Measurements from ENCODE around the gene ARAP2.

The ARAP2 gene

DNA sequence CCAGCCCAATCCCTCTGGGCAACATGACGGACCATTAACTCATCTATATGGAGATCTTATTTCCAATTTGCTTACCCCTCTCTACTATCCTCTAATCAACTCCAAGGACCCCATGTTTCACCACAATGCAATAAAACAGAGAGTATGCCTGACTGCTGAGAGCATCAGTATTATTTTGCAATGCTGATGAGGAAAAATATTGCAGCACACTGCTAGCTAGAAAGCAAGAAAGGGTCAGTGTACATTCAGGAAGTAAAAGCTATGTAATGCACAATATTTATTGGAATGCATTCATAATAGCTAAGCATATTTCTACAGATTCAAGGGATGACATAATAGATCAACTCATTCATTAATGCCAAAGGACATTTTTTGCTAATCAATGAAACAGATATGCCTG, 33.2 kb downstream of the ARAP2 start:
- no peak for DNase-seq
- Histone ChIP-seq H3K27ac (no peak overlapping the region), H3K27me3 (replicated peaks) (no peaks in the 10 kb centered on the region), H3K4me3 (ENCODE audit: low read depth, low read length) (no peak overlapping the region), H3K36me3 (replicated peaks) (no peaks in the 10 kb centered on the region)
- in situ Hi-C loops (cut with HindIII; ENCODE audit: low pct_ligation_motif_present, low sequenced_read_pairs), result no loop called here
- TF ChIP-seq, protein P1, sequence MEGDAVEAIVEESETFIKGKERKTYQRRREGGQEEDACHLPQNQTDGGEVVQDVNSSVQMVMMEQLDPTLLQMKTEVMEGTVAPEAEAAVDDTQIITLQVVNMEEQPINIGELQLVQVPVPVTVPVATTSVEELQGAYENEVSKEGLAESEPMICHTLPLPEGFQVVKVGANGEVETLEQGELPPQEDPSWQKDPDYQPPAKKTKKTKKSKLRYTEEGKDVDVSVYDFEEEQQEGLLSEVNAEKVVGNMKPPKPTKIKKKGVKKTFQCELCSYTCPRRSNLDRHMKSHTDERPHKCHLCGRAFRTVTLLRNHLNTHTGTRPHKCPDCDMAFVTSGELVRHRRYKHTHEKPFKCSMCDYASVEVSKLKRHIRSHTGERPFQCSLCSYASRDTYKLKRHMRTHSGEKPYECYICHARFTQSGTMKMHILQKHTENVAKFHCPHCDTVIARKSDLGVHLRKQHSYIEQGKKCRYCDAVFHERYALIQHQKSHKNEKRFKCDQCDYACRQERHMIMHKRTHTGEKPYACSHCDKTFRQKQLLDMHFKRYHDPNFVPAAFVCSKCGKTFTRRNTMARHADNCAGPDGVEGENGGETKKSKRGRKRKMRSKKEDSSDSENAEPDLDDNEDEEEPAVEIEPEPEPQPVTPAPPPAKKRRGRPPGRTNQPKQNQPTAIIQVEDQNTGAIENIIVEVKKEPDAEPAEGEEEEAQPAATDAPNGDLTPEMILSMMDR (IDR thresholded peaks at IDR 0.05; ENCODE audit: low read depth, low read length, missing control alignments), result no peak

DNA sequence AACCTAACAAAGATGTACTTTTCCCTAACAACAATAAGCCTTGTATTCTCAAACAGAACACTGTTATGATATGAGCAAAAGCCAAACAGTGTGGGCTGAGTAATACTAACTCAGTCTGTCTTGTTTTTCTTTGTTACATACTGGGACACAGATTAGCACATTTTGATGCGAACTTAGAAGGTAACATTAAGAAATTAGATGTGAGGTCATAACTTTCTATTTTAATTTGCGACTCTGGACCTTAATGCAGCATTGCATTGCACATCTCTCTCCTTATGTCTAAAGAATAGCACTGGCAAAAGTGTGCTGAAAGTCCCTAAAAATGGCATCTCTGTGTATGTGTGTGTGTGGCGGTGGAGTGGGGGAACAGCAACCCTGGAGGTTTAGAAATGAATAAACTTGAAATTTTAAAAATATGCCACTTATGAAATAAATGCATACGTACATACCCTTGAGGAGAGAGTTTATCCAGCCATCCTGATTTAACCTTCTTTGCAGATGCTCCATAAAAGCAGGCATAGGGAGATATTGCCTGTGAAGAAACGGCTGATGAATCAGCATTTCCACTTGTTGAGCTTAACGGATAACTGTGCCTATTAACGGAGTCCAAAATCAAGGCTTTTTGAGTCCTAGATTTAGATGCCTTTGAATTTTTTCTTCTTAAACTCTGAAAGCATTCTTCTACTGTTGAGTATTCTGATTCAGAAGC, 34.2 kb downstream of the ARAP2 start:
- TF ChIP-seq, protein P1 (IDR thresholded peaks at IDR 0.05; ENCODE audit: low read depth, low read length, missing control alignments), result no peak
- in situ Hi-C loops (cut with HindIII; ENCODE audit: low pct_ligation_motif_present, low sequenced_read_pairs), result no loop called here
- Histone ChIP-seq H3K27ac (no peak overlapping the region), H3K27me3 (replicated peaks) (no peaks in the 10 kb centered on the region), H3K36me3 (replicated peaks) (no peaks in the 10 kb centered on the region), H3K4me3 (ENCODE audit: low read depth, low read length) (no peak overlapping the region)
- DNase-seq, result no peak

DNA sequence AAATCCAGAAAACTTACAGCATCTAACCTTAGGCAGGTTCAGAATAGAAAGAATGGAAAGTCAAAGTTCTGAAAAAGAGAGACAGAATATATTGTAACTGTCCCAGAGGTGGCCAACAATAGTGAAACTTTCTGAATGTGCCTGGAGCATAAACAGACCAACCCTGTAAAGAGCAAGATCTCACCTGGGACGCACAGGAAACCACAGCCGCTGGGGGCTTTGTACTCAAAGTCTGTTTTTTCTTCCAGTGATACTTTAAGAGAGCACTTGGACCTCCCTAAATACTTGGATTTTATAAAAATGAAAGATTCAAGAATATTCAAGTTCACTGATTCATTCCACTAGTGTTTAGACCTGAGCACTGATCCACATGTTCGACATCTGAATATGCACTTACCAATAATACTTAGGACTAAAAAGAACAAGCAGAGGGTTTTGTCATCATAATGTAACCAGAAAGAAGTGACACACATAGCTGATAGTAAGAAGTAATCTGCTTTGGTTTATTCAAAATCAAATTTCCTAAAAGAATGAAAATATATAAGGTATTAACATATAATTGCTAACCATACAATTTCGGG, 35.3 kb downstream of the ARAP2 start:
- no peak overlapping the region for H3K27ac ChIP-seq
- in situ Hi-C loops (cut with HindIII; ENCODE audit: low pct_ligation_motif_present, low sequenced_read_pairs), result no loop called here
- no peak for DNase-seq
- TF ChIP-seq, protein P1 (IDR thresholded peaks at IDR 0.05; ENCODE audit: low read depth, low read length, missing control alignments), result no peak
- H3K4me3 ChIP-seq (ENCODE audit: low read depth, low read length), result no peak overlapping the region
- no peaks in the 10 kb centered on the region for H3K27me3 ChIP-seq (replicated peaks)
- no peaks in the 10 kb centered on the region for H3K36me3 ChIP-seq (replicated peaks)

DNA sequence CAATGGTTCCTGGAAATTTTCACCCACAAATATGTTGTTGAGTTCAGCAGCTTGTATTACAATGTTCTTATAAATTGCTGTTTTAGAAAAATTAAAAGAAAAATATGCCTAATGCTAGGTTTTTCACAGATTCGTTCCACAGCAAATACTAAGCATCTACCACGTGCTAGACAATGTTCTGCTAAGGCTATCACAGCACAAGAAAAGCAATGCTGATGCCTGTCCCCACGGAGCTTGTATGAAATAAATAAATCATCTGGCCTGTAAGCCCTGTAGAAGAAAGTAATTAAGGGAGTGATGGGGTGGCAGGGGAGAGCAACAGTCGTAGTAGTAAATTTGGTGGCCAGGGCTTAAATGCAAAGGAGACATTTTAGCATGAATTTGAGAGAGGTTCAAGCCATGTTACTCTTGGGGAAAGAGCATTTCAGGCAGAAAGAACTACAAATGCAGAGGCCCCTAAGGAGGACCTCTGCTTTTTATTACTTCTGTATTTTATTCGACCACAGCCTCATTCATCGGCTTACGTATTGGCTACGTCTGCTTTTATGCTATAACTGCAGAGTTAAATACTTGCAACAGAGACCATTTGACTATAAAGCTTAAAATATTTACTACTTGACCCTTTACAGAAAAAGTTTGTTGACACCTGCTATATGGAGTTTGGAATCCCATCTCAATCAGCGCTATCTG, 36.3 kb downstream of the ARAP2 start:
- Histone ChIP-seq H3K27ac (no peak overlapping the region), H3K27me3 (replicated peaks) (no peaks in the 10 kb centered on the region), H3K36me3 (replicated peaks) (no peaks in the 10 kb centered on the region), H3K4me3 (ENCODE audit: low read depth, low read length) (no peak overlapping the region)
- DNase-seq, result no peak
- TF ChIP-seq, protein P1 (IDR thresholded peaks at IDR 0.05; ENCODE audit: low read depth, low read length, missing control alignments), result no peak
- in situ Hi-C loops (cut with HindIII; ENCODE audit: low pct_ligation_motif_present, low sequenced_read_pairs), result no loop called here

DNA sequence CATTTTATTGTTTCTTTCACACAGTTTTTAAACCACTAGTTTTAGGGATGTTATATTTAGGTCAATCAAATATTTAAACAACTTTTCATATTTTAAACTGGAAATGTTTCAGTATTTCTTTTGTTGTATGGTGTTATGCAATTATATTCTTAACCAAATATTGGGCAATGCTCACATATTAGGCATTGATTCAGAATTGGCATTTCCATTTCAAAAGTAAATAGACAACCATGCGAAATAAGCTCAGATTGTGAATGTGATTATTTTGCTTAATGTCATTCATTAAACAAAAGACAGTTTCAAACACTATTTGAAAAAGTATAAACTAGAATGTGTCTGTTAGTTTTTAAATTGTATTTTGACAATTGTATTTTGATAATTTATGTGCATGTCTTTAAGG, 36.9 kb downstream of the ARAP2 start:
- TF ChIP-seq, protein P1 (IDR thresholded peaks at IDR 0.05; ENCODE audit: low read depth, low read length, missing control alignments), result no peak
- no peak for DNase-seq
- no peak overlapping the region for H3K27ac ChIP-seq
- no peaks in the 10 kb centered on the region for H3K27me3 ChIP-seq (replicated peaks)
- in situ Hi-C loops (cut with HindIII; ENCODE audit: low pct_ligation_motif_present, low sequenced_read_pairs), result no loop called here
- H3K36me3 ChIP-seq (replicated peaks), result no peaks in the 10 kb centered on the region
- H3K4me3 ChIP-seq (ENCODE audit: low read depth, low read length), result no peak overlapping the region

Measured in brain microvascular endothelial cell (primary cell).